GM12872 (cell line): ENCODE measurements around the gene ITGB3.

Experiments
- TF ChIP-seq, protein P1 (sequence below): IDR thresholded peaks from 3 replicates; pipeline ENCODE4 v1.5.1; 2011; ENCODE audit warnings: low read depth, mild to moderate bottlenecking, low read length, moderate library complexity; ENCODE audit not compliant: insufficient read depth

The ITGB3 gene

DNA sequence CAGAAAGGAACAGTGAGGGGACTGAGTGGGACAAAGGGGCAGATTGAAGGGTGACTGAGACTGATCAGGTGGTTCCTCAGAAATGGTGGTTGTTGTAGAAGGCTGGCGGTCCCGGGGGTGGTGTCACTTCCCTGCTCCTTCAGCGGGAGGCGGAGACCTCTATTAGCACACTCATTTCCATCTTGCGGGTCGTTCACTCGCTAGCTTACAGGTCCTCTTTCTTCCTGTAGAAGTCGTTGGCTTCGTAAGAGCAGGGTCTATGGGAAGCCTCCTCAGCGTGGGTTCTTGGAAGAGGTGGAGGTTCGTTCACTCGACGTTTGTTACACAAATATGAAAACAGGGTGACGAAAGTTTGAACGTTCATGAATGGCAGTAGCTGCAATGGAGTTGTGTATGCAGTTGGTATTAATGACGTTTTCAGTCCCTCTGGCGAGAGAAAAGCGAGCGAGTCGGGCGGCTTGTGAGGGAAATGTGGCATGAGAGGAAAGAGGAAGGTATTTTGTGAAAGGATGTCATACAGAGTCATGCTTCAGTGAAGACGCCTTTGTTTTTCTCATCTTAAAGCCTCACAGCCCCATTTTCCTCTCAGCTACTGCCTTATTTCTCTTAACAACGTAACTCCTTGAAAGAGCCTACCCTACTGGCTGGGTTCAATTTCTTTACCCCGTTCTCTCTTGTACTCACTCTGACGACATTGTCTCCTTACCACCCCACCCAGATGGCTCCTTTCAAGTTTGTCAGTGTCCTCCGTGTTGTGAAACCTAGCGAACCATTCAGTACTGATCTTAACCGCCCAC, 70.8 kb downstream of the ITGB3 start:
- TF ChIP-seq, protein P1, sequence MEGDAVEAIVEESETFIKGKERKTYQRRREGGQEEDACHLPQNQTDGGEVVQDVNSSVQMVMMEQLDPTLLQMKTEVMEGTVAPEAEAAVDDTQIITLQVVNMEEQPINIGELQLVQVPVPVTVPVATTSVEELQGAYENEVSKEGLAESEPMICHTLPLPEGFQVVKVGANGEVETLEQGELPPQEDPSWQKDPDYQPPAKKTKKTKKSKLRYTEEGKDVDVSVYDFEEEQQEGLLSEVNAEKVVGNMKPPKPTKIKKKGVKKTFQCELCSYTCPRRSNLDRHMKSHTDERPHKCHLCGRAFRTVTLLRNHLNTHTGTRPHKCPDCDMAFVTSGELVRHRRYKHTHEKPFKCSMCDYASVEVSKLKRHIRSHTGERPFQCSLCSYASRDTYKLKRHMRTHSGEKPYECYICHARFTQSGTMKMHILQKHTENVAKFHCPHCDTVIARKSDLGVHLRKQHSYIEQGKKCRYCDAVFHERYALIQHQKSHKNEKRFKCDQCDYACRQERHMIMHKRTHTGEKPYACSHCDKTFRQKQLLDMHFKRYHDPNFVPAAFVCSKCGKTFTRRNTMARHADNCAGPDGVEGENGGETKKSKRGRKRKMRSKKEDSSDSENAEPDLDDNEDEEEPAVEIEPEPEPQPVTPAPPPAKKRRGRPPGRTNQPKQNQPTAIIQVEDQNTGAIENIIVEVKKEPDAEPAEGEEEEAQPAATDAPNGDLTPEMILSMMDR = no peak

DNA sequence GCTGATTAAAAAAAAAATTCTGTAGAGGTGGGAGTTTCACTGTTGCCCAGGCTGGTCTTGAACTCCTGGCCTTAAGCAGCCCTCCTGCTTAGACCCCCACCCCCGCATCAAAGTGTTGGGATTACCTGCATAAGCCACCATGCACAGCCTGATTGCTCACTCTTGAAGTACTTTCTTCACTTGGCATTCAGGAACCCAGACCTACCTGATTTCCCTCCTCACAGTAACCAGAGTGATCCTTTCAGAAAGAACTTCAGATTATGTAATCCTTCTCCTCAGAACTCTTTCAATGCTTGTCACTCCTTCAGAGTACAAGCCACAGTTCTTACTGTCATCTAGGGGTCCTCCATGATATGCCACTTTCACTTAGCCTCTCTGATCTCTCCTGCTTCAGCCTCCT, 71.5 kb downstream of the ITGB3 start:
- TF ChIP-seq, protein P1 = no peak

DNA sequence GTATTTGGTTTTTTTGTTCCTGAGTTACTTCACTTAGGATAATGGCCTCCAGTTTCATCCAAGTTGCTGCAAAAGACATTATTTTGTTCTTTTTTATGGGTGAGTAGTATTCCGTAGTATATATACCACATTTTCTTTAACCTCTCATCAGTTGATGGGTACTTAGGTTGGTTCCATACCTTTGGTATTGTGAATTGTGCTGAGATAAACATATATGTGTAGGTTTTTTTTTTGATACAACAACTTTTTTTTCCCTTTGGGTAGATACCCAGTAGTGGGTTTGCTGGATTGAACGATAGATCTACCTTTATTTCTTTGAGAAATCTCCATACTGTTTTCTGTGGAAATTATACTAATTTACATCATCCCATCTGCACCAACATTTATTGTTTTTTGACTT, 76.9 kb downstream of the ITGB3 start:
- TF ChIP-seq, protein P1 = no peak

DNA sequence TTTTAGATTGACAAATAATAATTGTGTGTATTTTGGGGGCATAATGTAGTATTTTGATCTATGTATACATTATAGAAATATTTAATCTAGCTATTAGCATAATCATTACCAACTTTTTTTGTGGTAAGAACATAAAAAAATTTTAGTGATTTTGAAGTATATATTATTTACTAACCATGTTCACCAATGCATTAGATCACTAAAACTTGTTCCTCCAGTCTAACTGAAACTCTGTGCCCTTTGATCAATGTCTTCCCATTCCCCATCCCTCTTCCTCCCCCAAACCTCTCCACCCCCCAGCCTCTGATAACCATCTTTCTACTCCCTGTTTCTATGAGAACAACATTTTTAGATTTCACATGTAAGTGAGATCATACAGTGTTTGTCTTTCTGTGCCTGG, 78.7 kb downstream of the ITGB3 start:
- TF ChIP-seq, protein P1 = no peak

DNA sequence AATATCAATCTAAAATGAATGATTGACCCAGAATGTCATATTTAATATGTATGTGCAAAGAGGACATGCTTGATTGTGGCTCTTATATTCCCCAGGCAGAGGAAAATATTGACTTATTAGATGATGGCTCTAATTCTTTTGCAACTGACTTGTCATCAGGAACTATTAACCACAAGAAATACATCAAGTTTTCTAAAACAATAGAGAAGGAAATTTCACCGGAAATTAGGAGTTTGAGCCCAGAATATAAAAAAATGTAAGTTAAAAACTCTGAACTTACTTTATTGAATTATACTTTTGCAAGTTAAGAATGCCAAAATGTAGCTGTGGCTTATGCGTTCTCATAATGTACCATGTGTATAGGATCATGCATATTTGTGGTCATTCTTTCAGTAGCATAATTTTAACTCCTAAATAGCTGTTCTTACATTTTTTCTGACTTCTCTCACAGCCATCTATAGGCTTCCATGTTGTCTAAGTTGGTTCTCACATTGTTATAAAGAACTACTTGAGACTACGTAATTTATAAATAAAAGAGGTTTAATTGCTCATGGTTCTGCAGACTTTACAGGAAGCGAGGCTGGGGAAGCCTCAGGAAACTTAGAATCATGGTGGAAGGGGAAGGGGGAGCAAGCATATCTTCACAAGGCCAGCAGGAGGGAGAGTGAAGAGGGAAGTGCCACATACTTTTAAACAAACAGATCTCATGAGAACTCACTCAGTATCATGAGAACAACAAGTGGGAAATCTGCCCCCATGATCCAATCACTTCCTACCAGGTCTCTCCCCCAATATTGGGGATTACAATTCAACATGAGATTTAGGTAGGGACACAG, 81.7 kb downstream of the ITGB3 start:
- TF ChIP-seq, protein P1 = no peak

DNA sequence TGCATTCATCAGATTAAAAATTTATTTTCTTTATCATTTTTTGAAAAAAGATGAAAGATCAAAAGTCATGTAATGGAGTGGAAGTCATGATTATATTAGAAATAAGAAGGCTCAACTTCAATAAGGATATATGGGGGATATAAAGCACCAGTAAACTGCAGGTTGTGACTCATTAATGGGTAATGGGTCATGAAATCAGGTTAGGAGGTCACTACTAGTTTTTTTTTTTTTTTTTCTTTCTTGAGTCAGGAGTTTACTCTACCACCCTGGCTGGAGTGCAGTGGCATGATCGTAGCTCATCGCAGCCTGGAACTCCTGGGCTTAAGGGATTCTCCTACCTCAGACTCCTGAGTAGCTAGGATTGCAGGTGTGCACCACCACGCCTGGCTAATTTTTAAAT, 84.4 kb downstream of the ITGB3 start:
- TF ChIP-seq, protein P1 = no peak

DNA sequence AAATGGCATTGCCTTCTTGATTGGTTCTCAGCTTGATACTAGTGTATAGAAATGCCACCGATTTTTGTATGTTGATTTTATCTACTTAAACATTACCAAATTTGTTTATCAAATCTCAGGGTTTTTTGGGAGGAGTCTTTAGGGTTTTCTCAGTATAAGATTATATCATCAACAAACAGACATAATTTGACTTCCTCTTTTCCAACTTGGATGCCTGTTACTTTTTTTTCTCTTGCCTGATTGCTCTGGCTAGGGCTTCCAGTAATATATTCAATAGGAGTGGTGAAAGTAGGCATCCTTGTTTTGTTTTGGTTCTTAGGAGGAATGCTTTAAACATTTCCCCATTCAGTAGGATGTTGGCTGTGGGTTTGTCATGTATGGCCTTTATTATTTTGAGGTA, 99.2 kb downstream of the ITGB3 start:
- TF ChIP-seq, protein P1 = no peak
